IPS-18c (cell line): ENCODE measurements around the gene TM7SF2.
A peak's percentile ranks its signal among the peaks of the same experiment; 100 is the strongest.
"Not testable (repeated sequence)": the region's sequence is repeated elsewhere in the genome, so short reads cannot be mapped to it uniquely, and the experiment has no call there.

Source experiments
- H3K4me3 ChIP-seq: 2 replicates; pipeline ENCODE4 v1.7.0; 2013; ENCODE audit warnings: low read depth, mild to moderate bottlenecking, low read length, moderate library complexity; ENCODE audit not compliant: insufficient read depth
- H3K9me3 ChIP-seq: one replicate; pipeline ENCODE4 v1.6.1; 2013; ENCODE audit warnings: mild to moderate bottlenecking, low read length, moderate library complexity; ENCODE audit not compliant: control insufficient read depth, insufficient read depth

The TM7SF2 gene

DNA sequence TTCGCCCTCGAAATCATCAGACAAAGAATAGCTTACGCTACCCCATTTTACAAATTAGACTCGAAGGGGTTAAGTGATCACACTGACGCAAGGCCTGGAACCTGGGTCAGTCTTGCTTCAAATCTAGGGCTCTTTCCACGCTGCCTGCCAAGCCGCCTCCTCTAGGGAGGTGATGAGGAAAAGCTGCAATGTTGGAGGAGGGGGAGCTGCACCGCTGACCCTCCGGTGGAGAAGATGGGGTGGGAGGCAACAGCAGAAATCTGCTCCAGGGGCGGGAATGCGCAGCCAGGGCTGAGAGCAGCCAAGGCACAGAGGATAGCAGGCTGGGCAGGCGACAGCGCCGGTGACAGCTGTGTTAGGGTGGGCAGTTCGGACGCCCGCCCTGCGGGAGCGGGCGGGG is 22.1 kb downstream of the TM7SF2 start:
- Histone ChIP-seq H3K9me3 (peaks cover 2% of the 10 kb centered on the region), H3K4me3 (peak overlapping the region; percentile 96)

GRCh38 chr11:65134240-65134951 is 22.7 kb downstream of the TM7SF2 start, which contains the start of gene SYVN1:
Gene SYVN1 (minus strand): TSS chr11:65134519. CDS start chr11:65133601, 918 bp downstream.
- peak within 1 kb of the TSS; percentile 96 for H3K4me3 ChIP-seq
- H3K9me3 ChIP-seq = peaks cover 2% of the 10 kb centered on the region

- Histone ChIP-seq H3K9me3 (peaks cover 2% of the 10 kb centered on the region), H3K4me3 (peak overlapping the region; percentile 96)
Observed at GRCh38 chr11:65134952-65135632, 23.4 kb downstream of the TM7SF2 start.

- Histone ChIP-seq H3K4me3 (peak overlapping the region; percentile 96), H3K9me3 (peaks cover 2% of the 10 kb centered on the region)
Observed at GRCh38 chr11:65135633-65136145, 24.0 kb downstream of the TM7SF2 start.

DNA sequence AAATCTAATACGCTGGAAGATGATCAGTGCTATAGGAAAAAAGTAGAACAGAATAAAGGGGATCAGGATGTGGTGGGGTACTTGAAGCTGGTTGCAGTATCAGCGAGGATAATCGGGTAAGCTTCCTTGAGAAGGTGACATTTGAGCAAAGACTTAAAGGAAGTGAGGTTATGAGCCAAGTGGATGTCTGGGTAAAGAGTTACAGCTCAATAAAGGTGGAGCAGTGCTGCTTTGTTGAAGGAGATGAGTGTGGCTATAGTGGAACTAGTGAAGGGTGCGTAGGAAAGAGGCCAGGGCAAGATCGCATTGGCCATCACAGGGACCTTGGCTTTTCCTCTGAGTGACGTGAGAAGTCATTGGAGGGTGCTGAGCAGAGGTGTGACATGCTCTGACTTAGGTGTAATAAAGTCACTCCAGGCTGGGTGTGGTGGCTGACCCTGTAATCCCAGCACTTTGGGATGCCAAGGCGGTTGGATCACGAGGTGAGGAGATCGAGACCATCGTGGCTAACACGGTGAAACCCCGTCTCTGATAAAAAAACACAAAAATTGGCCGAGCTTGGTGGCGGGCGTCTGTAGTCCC is 24.9 kb downstream of the TM7SF2 start:
- H3K4me3 ChIP-seq = no peak overlapping the region

DNA sequence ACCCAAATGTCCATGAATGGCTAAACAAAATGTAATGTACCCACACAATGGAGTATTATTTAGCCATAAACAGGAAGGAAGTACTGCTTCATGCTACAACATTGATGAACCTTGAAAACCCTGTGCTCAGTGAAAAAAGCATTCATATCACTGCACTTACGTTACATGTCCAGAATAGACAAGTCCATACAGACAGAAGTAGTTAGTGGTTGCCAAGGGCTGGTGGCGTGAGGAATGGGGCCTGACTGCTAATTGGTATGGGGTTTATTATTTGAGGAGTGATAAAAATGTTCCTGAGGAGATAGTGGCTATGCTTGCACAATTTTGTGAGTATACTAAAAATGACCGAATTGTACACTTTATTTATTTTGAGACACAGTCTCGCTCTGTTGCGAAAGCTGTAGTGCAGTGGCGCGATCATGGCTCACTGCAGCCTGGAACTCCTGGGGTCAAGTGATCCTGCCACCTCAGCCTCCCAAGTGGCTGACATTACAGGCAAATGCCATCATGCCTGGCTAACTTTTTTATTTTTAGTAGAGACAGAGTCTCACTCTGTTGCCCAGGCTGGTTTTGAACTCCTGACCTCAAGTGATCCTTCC is 30.3 kb downstream of the TM7SF2 start:
- Histone ChIP-seq H3K9me3 (no peaks in the 10 kb centered on the region), H3K4me3 (no peak overlapping the region)

More for the DNA sequence above, 24.9 kb downstream of the TM7SF2 start:
- H3K9me3 ChIP-seq = no peaks in the 10 kb centered on the region

- Histone ChIP-seq H3K4me3 (no peak overlapping the region), H3K9me3 (no peaks in the 10 kb centered on the region)
Observed at GRCh38 chr11:65147352-65148075, 35.8 kb downstream of the TM7SF2 start.

DNA sequence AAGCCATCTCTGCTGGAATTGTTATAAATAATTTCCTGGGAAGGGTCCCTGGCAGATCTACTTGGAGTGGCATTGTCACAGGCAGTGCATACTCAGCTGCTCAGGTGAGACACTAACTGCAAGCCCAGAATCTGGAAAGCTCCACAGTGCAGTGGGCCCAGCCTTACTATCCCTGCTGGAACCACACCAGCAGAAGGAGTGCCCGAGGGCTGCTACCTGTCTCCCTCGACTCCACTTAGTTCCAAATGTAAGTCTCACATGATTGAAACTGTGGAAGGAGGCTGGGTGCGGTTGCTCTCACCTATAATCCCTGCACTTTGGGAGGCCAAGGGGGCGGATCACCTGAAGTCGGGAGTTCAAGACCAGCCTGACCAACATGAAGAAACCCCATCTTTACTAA is 37.0 kb downstream of the TM7SF2 start:
- Histone ChIP-seq H3K9me3 (no peaks in the 10 kb centered on the region), H3K4me3 (no peak overlapping the region)

DNA sequence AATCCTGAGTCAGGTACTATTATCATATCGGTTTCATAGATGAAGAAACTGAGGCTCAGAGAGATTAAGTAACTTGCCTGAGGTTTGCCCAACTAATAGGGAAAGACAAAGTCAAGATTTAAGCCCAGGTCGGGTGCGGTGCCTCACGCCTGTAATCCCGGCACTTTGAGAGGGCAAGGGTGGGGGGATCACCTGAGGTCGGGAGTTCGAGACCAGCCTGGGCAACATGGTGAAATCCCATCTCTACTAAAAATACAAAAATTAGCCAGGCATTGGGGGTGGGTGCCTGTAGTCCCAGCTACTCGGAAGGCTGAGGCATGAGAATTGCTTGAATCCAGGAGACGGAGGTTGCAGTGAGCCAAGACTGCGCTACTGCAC is 38.4 kb downstream of the TM7SF2 start:
- H3K4me3 ChIP-seq, H3K9me3 ChIP-seq: not testable (repeated sequence)

DNA sequence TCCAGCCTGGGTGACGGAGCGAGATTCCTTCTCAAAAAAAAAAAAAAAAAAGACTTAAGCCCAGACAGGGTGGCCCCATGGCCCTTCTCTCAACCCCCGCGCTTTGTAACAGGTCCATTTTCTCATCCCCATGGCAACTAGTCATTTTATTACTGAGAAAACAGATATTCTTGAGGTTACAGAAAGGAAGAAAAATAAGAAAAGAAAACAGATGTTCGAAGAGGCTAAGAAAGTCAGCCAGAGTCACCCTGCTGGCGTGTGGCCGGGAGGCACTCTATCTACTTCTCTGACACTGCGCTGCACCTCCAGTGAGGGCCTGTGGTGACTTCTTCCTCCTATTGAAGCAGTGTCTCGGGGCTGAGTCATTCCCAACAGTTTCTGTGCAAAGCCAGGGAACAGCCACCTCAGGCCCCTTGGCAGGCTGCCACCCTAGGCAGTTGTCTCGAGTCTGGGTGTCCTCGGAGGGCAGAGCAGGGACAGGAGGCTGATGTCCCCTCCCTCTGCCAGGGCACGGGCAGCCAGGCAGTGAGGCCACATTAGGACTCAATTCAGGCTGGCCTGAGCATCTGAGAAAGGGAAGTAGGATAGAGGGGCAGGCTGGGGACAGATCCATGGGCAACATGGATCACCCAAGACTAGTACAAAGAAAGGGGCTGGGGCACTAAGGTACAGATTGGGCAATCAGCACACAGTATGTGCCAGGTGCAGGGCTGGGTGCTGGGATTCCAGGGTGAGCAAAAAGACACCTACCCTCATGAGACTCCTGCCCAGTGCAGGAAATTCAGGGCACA is 39.0 kb downstream of the TM7SF2 start:
- H3K4me3 ChIP-seq = no peak overlapping the region
- no peaks in the 10 kb centered on the region for H3K9me3 ChIP-seq

DNA sequence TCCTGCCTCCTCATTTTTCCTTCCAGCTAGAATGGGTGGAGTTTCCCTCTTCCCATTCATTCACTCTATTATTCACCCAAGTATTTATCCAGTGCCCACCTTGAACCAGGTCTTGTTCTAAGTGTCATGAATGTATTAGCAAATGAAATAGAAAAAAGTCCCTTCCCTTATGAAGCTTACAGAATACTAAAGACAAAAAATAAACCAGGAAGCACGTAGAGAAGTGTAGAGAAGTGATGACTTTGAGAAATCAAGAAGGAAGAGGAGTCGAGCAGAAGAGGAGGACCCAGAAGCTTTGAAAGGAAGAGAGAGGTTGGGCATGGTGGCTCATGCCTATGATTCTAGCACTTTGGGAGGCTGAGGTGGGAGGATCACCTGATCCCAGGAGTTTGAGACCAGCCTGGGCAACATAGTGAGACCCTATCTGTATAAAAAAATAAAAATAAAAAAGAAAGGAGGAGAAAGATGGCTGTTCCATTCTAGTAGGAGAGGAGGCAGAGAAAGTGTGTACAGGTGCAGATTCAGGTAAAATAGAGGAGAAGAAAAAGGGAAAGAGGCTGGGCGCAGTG is 39.7 kb downstream of the TM7SF2 start:
- no peak overlapping the region for H3K4me3 ChIP-seq
- H3K9me3 ChIP-seq = no peaks in the 10 kb centered on the region

DNA sequence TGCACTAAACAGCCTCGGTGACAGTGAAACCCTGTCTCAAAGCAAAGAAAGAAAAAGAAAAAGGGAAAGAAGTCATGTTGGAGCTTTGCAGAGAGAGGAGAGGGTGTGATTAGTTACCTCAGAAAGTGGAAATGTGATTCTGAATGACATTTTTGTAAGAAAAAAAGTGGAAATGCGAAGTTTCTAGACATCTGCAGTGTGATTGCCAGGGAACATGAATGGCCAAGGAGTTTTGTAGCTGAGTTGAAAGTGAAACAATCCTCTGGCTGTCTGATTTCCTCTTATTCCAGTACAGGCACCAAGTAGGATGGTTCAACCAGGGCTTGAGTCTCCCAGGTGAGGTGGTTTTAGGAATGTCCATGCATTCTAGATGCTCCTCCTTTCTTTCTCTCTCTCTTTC is 40.5 kb downstream of the TM7SF2 start:
- no peak overlapping the region for H3K4me3 ChIP-seq
- H3K9me3 ChIP-seq = no peaks in the 10 kb centered on the region

GRCh38 chr11:65156256-65156655 is 44.6 kb downstream of the TM7SF2 start:
- no peaks in the 10 kb centered on the region for H3K9me3 ChIP-seq
- H3K4me3 ChIP-seq = no peak overlapping the region

- no peaks in the 10 kb centered on the region for H3K9me3 ChIP-seq
- H3K4me3 ChIP-seq = no peak overlapping the region
Observed at GRCh38 chr11:65156926-65157325, 45.3 kb downstream of the TM7SF2 start.

DNA sequence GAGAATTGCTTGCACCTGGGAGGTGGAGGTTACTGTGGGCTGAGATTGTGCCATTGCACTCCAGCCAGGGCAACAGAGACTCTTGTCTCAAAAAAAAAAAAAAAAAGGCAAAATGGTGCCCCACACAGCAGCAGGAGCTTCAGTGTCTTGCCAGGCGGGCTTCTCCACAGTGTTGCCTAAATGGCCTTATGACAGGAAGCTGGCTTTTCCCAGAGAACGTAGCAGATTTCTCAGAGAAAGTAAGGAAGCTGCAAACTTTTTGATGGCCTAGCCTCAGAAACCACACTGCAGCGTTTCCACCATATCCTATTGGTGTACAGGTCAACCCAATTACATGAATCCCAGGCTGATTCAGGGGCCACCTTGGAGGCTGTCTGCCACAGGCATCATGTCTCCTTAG is 45.7 kb downstream of the TM7SF2 start:
- Histone ChIP-seq H3K9me3 (no peaks in the 10 kb centered on the region), H3K4me3 (no peak overlapping the region)

DNA sequence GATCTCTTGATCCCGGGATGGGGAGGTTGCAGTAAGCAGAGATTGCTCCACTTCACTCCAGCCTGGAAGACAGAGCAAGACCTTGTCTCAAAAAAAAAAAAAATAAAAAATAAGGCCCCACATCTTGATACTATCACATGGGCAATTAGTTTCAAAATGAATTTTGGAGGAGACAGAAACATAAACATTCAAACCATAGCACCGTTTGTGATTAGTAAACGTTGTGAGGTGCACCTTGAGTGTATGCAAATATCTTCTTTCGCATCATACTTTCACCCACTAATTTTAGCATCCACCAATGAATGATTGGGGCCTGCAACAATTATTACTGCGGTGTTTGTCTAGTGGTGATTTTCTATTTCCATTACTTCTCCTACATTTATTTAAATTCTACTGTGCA is 47.3 kb downstream of the TM7SF2 start:
- H3K9me3 ChIP-seq = no peaks in the 10 kb centered on the region

More for the DNA sequence above, 47.3 kb downstream of the TM7SF2 start:
- no peak overlapping the region for H3K4me3 ChIP-seq
